Left lobe of liver (tissue), 2 donors: ENCODE results near the gene LRCOL1. TPM values are rescaled to one million over a fixed set of nuclear protein-coding genes. Genes with fewer than 3 reads are reported as not detected.
"Not testable (repeated sequence)": the region's sequence is repeated elsewhere in the genome, so short reads cannot be mapped to it uniquely, and the experiment has no call there.

ENCODE experiments used
- ATAC-seq: fragments of 200-7000 bp; cut with Tn5 transposase; one replicate; pipeline ENCODE4 v1.9.1; 2020; ENCODE audit warnings: mild to moderate bottlenecking, moderate library complexity
- DNase-seq: peaks from one replicate; pipeline ENCODE4 v3.0.0-alpha.2; 2020; ENCODE audit warnings: low spot score
- total RNA-seq: library from RNA; stranded (reverse); gene quantifications from one replicate; pipeline ENCODE4 v1.2.1, GENCODE V29; 2021
- donor health status: DM: no; HTN: no; CAD: no; lungs with moderate emphysema.
- donor health status: DM: no; HTN: yes; CAD: no.

LRCOL1 gene
- total RNA-seq, 1 donor from 2014 or later, result 9.2 TPM

DNA sequence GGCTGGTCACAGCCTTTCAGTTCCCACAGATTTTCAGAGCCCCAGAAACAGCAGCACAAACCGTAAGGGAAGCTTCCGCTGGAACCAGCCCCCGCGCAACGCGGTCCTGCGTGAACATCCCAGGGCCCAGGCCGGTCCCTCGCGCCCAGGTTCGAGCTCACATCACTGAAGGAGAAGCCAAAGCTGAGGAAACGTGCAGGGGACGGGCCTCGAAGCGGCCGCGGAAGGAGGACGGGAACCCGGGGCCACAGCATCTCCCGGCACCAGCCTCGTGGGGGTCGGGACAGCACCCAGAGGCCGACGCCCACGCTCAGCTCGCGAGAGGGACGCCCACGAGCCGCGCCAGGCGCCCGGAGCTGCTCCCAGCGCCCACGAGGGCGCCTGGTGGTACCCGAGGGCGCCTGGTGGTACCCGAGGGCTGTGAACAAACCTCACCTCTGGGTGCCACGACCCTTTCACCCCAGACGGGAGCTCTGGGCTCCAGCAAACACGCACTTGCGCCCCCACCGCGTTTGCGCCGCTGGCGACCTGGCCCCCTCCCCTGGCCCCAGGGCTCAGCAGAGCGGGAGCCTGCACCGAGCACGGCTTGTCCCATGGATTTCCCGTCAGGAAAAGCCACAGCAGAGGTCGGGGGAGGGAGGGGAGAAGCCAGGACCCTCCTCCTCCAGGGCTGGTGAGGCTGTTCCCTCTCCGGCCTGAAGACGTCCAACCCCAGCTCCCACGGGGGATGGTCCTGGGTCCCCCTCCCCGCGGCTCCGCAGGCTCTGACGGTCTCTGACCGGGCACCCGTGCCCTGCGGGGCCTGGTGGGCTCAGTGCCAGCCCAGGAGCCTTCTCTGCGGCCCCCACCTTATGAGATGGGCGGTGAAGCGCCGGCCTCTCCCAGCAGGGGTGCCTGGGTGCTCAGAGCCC lies 6.9 kb downstream of the LRCOL1 start:
- ATAC-seq (peak; percentile 1), DNase-seq (no peak)

DNA sequence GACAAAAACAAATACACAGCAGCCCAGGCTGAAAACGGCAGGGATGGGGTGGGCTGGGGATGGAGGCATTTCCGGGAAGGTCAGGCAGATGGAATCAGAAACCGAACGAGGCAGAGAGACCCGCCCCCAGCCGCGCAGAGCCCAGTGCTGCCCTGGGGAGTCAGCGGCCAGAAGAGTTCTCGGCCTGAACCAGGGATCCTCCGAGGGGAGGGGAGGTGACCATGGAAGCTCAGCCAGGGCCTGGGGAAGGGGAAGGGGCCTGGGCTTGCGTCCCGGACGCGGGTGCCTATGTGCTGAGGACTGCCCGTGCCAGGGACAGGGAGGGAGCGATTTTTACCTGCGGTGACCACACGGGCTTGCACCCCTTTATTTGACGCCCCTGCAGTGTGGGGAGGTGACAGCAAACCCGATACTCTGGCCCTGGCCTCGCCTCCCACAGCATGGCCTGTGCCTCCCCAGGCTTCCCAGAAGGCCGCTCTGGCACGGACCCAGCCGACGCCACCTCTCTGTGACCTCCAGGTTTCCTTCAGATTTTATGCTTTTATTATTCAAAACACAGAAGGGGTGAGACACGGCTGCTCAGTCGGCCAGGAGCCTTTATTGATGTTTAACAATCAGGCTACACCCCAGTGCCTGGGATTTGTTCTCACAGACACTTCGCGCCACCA lies 7.7 kb downstream of the LRCOL1 start:
- no peak for DNase-seq
- no peak for ATAC-seq

DNA sequence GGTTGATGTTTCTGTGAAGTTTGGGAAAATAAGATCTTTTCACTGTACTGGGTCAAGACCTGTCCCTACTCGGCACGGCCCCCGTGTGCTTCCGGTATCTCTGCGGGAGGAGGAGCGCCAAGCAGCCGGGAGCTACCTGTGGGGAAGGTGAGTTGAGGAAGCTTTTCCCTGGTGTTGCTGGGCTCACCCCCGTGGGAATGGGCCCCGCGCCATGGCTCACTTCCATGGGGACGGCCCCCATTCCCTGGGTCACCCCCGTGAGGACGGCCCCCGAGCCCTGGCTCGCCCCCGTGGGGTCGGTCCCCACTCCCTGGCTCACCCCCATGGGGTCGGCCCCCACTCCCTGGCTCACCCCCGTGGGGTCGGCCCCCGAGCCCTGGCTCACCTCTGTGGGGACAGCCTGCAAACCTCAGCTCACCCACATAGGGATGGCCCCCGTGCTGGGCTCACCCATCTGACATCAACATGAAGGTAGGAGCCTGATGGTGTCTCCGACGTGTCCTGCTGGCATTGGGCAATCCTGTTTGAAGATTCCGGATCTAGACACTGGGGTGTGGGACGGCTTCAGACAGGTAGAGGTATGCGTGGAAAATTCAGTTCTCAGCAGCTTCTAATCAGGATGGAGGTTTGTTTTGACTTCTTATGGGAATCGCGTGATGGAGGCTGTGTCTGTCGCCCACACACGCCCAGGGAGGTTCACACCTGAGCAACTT lies 9.1 kb downstream of the LRCOL1 start:
- DNase-seq (no peak), ATAC-seq (peak; percentile 6)

DNA sequence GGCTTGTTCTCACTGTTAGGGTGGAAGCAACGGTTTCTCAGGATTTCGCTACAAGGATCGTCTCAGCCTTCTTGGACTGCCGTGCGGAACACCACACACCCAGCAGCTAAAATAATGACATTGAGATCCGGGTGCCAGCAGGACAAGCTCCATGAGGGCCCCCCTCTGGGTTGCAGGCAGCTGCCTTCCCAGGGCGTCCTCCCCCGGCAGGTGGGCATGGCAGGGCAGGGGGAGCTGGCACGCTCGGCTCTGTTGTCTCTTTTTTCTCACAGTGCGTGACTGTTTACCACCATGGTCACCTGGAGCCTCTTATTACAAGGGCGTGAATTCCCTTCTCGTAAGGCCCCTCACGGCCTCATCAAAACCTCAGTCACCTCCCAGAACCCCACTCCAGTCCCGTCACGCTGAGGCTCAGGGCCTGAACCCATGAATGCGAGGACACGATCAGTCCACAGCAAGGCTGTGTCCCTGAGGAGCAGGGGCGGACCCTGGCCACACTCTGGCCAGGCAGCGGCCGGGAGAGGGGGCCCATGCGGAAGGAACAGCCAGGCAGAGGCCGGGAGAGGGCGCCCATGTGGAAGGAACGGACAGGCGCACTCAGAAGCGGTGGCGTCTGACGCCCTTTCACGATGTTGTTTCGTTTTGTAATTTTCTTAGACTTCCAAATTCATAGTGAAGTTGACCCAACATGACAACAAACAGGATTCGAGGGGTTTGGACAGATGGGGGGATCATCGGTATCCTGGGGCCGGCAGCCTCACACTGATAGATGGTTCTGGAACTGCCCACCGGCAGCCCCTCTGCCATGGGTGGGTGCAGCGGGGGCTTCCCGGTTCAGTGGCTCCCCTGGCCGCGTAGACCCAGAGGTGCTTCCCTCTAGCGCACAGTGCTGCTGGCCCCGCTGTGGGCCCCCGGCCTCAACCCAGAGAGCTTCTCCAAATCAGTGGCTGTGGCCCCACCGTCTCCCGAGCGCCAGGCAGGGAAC lies 10.0 kb downstream of the LRCOL1 start:
- peak; percentile 80 for DNase-seq
- ATAC-seq, result peak; percentile 73

DNA sequence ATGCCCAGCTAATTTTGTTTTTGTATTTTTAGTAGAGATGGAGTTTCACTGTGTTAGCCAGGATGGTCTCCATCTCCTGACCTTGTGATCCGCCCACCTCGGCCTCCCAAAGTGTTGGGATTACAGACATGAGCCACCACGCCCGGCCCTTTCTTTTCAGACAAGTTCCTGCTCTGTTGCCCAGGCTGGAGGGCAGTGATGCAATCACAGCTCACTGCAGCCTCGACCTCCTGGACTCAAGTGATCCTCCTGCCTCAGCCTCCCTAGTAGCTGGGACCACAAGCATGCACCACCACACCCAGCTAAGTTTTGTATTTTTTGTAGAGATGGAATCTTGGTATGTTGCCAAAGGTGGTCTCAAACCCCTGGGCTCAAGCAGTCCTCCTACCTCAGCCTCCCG lies 10.9 kb downstream of the LRCOL1 start:
- not testable (repeated sequence) for DNase-seq, ATAC-seq

DNA sequence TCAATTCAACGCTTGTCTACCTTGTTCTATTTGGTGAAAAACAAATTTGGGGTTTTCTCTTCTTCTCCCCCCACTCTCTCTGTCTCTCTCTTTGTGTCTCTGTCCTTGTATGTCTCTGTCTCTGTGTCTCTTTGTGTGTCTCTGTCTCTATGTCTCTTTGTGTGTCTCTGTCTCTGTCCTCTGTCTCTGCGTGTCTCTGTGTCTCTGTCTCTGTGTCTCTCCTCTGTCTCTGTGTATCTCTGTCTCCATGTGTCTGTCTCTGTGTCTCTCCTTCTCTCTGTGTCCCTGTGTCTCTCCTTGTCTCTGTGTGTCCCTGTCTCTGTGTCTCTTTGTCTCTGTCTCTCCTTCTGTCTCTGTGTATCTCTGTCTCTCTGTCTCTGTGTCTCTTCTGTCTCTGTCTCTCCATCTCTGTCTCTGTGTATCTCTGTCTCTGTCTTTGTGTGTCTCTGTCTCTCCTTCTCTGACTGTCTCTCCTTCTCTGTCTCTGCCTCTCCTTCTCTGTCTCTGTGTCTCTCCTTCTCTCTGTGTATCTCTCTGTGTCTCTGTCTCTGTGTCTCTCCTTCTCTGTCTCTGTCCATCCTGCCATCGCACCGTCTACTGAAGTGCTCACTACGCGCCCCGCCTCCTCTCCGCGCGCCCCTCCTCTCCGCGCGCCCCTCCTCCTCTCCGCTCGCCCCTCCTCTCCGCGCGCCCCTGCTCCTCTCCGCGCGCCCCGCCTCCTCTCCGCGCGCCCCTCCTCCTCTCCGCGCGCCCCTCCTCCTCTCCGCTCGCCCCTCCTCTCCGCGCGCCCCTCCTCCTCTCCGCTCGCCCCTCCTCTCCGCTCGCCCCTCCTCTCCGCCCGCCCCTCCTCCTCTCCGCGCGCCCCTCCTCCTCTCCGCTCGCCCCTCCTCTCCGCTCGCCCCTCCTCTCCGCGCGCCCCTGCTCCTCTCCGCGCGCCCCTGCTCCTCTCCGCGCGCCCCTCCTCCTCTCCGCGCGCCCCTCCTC lies 12.8 kb downstream of the LRCOL1 start:
- DNase-seq, result no peak
- no peak for ATAC-seq

DNA sequence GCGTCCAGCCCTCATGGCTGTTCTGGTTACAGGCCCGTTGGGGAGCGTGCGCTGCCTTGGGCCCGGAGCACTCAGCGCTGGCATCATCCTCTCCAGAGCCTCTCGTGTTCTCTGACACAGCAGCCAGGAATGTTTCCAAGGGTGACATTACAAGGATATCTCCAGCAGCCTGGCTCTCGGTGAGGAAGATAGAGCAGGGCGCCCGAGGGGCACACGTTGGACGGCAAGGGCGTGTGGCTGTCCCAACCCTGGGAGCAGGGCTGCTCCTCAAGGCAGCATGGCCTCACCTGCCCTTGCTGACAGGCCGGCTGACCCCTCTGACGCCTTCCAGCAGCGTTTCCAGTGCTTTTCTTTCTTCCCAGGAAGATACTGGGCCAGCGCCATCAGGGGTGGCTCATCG lies 14.4 kb downstream of the LRCOL1 start:
- ATAC-seq (no peak), DNase-seq (no peak)

DNA sequence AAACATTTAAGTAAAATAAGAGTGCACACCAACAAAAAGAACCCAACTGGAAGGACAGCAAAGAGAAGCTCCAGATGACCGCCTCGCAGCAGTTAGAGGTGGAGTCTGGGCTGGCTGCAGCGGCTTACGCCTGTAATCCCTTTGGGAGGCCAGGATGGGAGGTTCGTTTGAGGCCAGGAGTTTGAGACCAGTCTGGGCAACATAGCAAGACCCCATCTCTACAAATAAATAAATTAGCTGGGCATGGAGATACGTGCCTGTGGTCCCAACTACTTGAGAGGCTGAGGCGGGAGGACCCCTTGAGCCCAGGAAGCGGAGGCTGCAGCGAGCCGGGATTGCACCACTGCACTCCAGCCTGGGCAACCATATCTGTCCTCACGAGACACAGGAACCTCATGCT lies 15.2 kb downstream of the LRCOL1 start:
- DNase-seq (no peak), ATAC-seq (no peak)

DNA sequence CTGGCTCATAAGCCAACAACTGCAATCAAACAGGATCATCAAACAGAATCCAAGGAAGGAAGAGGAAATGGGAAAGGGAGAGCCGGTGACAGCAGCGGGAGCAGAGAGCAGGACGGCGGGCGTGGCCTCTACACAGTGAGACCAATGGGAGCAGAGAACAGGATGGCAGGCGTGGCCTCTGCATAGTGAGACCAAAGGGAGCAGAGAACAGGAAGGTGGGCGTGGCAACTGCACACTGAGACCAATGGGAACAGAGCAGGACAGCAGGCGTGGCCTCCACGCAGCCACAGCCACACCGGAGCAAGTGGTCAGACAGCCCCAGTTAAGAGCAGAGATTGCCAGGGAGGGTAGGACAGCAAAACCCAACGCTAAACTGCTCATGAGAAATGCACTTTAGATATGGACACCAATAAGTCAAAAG lies 16.4 kb downstream of the LRCOL1 start:
- ATAC-seq (peak; percentile 93), DNase-seq (peak; percentile 80)

DNA sequence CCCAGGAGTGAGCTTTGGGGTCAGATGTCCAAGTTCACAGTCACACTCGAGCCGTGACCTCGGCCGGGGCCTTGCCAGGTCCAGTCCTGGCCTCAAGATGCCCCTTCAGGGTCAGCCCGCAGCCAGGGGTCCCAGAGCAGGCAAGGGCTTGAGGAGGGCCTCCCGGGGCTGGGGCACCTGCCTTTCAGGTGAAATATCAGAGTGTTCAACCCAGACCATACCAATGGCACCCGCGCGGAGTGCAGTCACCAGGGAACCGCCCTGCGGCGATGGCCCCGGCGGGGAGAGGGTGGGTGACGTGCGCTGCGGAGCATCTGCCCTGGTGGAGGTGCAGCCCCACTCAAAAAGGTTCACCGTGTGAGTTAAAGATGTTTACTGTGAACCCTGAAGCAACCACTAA lies 16.9 kb downstream of the LRCOL1 start:
- ATAC-seq, result no peak
- DNase-seq, result no peak

DNA sequence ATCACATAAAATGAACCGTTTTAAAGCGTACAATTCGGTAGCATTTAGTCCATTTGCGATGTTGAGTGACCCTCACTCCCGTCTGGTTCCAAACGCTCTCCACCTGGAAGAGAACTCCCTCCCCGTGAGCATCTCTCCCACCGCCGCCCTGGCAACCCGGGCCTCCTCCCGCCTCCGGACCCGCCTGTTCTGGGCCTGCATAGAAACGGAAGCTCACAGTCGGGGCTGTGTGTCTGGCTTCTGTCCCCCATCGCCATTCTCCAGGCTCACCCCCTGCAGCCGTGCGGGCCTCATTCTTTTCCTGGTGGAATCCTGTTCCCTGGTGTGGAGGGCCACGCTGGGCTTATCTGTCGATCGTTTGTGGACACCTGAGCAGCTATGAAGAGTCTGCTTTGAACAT lies 17.3 kb downstream of the LRCOL1 start:
- ATAC-seq, result no peak
- DNase-seq, result no peak

DNA sequence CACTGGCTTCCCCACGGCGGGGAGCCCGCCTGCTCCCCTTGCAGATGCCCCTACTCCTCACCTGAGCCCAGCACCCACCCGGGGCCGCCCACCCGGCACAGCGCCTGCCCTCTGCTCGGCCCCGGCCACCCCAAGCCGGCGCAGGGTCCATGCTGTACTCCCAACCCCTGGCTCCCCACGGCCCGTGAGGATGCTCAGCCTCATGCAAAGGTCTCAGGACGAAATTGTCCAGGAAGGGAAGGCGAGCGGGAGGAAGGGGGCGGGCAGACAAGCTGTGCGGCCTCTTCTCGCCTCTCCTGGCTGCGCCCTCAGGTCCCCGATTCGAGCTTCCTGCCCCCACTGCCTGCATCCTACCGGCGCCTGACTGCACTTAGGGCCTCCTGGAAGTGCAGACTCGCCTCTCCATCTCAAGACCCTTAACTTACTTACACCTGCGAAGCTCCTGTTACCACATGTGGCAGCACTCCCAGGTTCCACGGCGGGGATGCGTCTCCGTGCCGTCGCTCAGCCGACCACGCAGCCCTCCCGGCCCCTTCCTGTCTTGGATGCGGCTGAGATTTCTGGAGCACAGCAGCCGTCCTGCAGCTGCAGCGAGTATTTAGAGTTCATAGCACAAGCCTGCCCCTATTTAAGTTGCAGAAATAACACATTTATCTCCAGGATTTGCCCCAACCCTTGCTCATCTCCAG lies 18.0 kb downstream of the LRCOL1 start:
- ATAC-seq (no peak), DNase-seq (no peak)

DNA sequence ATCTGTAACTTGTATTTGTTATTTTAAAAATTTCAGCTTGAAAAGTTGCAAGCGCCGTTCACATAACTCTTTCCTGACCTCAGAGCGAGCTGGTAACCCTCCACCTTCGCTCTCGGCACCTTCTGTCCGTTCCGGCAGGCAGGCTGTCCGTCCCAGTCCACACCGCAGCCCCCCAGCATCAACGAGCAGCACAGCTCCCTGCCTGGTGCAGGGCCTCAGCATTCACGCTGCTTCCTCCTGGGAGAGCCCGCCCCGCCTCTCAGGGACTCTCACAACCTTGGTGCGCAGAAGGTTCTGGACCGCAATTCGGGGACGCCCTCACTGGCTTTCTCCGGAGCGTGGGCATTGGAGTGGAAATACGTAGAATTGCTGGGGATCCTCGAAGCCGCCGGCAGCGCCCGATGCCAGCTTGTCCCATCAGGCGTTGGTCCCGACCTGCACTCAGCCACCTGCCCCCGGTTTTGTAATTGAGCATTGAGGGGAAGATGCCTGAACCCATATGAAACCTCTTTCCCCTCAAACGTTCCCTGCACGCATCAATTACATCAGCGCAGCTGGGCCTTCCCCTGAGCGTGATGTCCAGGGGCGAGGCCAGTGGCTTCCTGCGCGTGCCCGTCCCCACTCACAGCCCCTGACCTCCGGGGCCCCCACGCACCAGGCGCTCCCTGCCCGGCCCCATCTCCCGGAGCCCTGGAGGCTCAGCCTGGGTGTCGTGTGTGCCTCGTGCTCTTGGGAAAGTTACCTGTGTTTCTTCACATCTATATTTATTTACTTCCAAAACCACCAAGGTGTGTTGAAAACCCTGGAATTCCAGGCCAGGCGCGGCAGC lies 19.1 kb downstream of the LRCOL1 start:
- no peak for ATAC-seq
- no peak for DNase-seq

DNA sequence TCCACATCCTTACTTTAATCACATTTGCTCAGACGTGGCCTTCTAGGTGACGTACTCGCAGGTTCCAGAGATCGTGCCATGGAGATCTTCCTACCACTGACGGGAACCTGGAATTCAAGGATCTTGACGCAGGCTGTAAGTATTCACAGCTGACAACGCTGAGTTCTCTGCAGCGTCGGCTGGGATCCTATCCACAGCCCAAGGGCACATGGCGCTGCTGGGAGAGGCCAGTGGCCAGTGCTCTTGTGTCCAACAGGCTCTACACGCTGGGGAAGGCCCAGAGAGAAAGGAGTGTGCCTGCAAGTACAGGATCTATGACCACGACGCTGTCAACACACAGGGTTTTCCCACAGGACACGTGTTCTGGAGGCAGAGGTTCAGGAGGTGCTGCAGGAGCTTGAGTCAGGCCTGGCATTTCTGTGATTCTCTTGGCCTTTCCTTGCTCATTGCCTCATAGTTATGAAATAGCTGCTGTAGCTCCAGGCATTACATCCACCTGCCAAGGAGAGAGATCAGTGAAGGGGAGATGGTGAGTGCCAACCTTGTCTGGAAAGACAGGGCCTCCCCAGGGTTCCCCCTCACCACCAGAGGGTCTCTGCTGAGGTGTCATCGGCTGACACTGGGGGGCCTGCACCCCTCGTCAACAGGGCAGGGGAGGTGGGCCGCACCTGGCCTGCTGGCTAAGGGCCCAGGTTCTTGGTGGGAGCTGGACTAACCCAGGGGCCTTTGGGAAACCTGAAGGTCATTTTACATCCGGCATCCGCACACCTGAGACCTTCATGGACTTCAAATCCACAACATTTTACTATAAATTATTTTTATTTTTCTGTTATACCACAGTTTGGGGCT lies 21.3 kb downstream of the LRCOL1 start:
- no peak for DNase-seq
- ATAC-seq, result no peak

DNA sequence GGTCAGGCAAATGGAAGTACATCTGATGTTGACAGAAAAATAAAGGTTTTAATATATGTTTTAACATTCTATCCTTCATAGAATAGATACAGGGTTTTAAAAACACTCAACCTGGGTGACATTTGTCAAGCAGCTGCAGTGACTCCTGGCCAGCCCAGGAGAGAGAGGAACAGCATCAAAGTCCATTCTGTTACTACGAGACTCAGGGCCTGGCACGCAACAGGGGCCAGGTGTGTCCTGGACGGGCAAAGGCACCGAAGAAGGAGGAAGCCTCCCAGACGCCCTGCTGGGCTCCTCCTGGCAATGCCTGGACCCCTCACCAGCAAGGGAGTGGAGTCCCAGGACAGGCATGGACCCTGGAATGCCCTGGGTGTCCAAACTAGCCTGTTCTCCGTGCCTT lies 22.1 kb downstream of the LRCOL1 start:
- ATAC-seq (peak; percentile 69), DNase-seq (no peak)

DNA sequence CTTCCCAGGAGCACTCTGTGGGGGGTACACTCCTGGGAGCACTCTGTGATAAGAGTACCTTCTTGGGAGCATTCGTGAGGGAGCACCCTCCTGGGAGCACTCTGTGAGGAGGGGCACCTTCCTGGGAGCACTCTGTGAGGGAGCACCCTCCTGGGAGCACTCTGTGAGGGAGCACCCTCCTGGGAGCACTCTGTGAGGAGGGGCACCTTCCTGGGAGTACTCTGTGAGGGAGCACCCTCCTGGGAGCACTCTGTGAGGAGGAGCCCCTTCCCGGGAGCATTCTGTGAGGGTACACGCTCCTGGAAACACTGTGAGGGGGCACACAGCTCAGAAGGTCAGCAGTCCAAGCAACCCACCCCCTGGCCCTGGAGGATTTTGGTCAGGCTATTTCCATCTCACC lies 22.6 kb downstream of the LRCOL1 start:
- ATAC-seq, result no peak

DNA sequence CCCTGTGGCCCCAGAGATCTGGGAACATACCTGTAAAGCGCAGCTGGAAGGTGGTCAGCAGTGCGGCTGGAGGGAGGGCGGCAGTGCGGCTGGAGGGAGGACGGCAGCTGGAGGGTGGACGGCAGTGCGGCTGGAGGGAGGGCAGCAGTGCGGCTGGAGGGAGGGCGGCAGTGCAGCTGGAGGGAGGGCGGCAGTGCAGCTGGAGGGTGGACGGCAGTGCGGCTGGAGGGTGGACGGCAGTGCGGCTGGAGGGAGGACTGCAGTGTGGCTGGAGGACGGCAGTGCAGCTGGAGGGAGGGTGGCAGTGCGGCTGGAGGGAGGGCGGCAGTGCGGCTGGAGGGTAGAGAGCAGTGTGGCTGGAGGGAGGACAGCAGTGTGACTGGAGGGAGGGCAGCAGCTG lies 23.5 kb downstream of the LRCOL1 start:
- no peak for DNase-seq
- ATAC-seq, result no peak

More for the DNA sequence above, 22.6 kb downstream of the LRCOL1 start:
- no peak for DNase-seq
